ENCODE data around the gene TBC1D30. TPM values are rescaled to one million over a fixed set of nuclear protein-coding genes. Genes with fewer than 3 reads are reported as not detected.

TBC1D30 gene
- total and polyA plus RNA-seq, 4 donors: 0.46 to 2.2 (median 0.70) TPM

Other genes with a start within 250 kb of the TBC1D30 start
- gene RASSF3, start 214.2 kb upstream of the TBC1D30 start, total RNA-seq: 1 to 10 TPM; 9.0 to 9.1 TPM
- 1 to 10 TPM; 2.2 TPM for gene RASSF3, start 214.2 kb upstream of the TBC1D30 start, polyA plus RNA-seq
- gene GNS, start 65.2 kb upstream of the TBC1D30 start, total RNA-seq: 10 to 100 TPM; 70.1 to 78.6 TPM
- 10 to 100 TPM; 27.8 to 44.8 TPM for gene GNS, start 65.2 kb upstream of the TBC1D30 start, polyA plus RNA-seq